Testis (tissue), 2 donors: ENCODE data around the gene LAMA3.

Experiments
- POLR2A ChIP-seq: fragments of 450-650 bp; IDR thresholded peaks from one replicate; pipeline ENCODE4 v1.6.1; 2017; ENCODE audit warnings: antibody characterized with exemption, mild to moderate bottlenecking, moderate library complexity
- TF ChIP-seq, protein P1 (sequence below), 3 experiments: fragments of 450-650 bp in 2 of 3; fragments of 200-600 bp in 1 of 3; sonication (generic) in 1 of 3; IDR thresholded peaks; one replicate each; pipeline ENCODE4 v1.5.1; 2016 to 2019; ENCODE audit warnings: antibody characterized with exemption in 3 of 3, mild to moderate bottlenecking in 2 of 3, moderate library complexity in 1 of 3

DNA sequence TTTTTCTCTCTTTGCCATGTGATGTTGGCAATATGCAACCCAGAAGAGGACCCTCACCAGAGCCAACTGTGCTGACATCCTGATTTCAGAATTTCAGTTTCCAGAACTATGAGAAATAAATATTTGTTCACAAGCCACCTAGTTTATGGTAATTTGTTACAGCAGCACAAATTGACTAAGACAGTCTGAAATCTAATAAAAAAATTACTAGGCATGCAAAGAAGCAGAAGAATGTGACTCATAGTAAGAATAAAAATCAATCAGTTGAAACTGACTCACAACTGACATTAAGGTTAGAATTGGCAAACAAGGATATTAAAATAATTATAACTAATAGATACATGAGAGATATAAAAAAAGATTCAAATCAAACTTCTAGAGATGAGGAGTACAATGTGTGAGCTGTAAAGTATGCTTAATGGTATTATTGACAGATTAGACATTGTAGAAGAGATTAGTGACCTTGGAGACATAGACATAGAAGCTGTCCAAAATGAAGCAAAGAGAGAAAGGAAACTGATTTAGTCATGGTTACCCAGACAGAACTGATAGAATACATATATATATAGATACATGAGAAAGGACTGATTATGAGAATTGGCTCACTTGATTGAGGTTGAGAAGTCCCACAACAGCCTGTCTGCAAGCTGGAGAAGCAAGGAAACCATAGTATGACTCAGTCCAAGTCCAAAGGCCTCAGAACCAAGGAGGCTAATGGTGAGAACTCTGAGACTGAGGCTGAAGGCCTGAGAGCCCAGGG is 297.5 kb downstream of the LAMA3 start:
- TF ChIP-seq, protein P1, sequence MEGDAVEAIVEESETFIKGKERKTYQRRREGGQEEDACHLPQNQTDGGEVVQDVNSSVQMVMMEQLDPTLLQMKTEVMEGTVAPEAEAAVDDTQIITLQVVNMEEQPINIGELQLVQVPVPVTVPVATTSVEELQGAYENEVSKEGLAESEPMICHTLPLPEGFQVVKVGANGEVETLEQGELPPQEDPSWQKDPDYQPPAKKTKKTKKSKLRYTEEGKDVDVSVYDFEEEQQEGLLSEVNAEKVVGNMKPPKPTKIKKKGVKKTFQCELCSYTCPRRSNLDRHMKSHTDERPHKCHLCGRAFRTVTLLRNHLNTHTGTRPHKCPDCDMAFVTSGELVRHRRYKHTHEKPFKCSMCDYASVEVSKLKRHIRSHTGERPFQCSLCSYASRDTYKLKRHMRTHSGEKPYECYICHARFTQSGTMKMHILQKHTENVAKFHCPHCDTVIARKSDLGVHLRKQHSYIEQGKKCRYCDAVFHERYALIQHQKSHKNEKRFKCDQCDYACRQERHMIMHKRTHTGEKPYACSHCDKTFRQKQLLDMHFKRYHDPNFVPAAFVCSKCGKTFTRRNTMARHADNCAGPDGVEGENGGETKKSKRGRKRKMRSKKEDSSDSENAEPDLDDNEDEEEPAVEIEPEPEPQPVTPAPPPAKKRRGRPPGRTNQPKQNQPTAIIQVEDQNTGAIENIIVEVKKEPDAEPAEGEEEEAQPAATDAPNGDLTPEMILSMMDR (IDR thresholded peaks at IDR 0.05), result no peak
- TF ChIP-seq POLR2A, result no peak
